Stimulated activated CD4-positive, alpha-beta T cell treated with anti-CD3 and anti-CD28 coated beads, Interleukin-1b, Interleukin-23, amount 100 ng/mL, for 4 hours (primary cell): ENCODE measurements around the gene HKDC1.

ENCODE experiments used
- DNase-seq, 2 donors: peaks; one replicate each; pipeline ENCODE4 v3.0.0-alpha.2; 2020; ENCODE audit warnings: low read depth in 2 of 2

HKDC1 gene

GRCh38 chr10:69215405-69216171 is 4.5 kb upstream of the HKDC1 start:
- no peak for DNase-seq

GRCh38 chr10:69216577-69217118 is 3.5 kb upstream of the HKDC1 start:
- DNase-seq, result no peak

- no peak for DNase-seq
Observed at GRCh38 chr10:69217119-69217754, 2.9 kb upstream of the HKDC1 start.

GRCh38 chr10:69218831-69219230 is 1.3 kb upstream of the HKDC1 start:
- DNase-seq, result no peak

GRCh38 chr10:69220507-69220906 is 375 bp downstream of the HKDC1 start:
- DNase-seq, result no peak

DNA sequence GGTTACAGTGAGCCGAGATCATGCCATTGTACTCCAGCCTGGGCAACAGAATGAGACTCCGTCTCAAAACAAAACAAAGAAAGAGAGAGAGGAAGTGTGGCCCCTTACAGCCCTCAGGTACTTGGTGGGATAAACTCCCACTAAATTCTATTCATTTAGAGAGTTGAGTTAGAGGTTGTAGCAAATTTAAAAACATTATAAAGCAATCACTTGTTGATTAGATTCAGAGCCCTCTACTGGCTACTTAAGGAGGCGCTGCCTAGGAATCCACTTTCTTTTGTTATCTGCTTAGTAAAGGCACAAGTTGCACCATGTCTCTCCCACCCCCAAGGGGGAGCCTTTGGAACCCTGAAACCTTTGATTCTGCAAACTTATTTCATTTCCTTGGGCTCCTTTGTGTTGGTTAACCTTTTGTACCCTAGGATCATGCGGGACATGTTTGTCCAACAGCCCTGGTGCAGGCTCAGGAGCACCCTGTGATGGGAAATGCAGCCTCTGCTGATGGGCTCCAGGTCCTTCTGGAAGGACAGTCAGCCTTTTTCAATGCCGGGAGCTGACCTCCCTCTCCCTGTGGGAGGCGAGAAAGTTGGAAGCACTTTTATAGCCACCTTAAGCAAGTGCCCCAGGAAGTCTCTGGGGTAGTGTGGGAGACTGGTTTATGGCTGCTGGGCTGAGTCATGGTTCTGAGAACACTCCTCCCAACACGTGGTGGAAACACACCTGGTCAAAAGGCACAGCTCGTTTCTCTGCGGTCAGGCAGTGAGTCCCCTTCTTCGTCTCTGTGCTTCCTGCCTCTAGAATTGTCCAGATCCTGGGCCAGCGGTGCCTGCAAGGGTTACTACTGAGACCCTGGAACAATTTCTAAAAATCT is 2.3 kb downstream of the HKDC1 start:
- peak in 1 of 2 donors; percentile 55 for DNase-seq

GRCh38 chr10:69223028-69223342 is 2.9 kb downstream of the HKDC1 start:
- no peak for DNase-seq

DNA sequence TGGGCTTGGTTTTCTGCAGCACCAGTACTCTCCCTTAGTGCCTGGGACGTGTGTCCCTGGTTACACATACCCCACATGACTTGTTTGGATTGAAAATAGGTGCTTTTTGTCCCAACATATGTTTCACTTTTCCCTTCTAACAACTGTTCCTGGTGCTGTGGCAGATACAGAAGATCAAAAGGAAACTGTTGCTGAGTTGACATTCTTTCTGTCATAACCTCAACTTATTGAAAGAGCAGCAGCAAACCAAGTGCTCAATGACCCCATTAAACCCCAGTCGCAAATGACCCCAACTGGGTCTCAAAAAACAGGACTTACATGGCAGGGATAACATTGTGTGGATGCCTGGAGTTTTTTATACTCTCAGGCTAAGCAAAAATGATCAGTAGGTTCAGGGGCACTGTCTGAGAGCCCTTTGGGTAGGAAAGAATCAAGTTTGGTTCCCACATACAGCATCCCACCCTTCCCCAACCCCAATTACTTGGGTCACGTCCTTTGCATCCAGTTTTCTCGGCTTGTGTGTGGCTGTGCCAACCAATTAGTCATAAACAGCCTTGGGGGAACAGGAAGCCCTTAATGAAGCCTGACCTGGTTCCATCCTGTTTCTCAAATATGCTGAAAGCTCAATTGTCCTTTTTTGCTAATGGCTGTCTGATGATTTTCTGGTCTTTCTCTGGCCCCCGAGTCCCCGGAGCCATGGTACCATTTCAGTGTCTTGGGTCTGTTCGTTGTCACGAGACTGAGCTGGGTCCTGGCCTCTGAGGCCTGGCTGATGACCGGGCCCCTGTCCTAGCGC is 4.9 kb downstream of the HKDC1 start:
- DNase-seq, result no peak

DNA sequence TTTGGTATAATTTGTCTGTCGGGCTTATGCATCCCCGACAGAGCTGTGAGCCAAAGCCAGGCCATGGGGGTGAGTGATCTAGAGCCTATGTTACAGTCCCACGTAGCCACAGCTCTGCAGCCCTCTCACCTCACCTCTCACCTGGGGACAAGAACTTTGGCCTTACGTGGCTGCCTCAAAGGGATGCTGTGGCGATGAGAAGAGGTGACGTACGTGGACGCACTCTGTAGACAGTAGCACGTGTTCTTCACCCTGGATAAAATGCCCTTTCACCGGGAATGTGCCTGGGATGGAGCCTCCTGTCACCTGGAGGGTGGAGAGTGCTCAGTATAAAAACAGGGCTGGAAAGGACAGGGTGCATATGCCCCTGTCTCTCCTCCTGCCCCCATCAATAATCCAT is 5.5 kb downstream of the HKDC1 start:
- DNase-seq, result no peak

- DNase-seq, result no peak
Observed at GRCh38 chr10:69226919-69227450, 6.9 kb downstream of the HKDC1 start.

GRCh38 chr10:69228151-69228550 is 8.0 kb downstream of the HKDC1 start:
- no peak for DNase-seq

- DNase-seq, result no peak
Observed at GRCh38 chr10:69229616-69229916, 9.4 kb downstream of the HKDC1 start.

DNA sequence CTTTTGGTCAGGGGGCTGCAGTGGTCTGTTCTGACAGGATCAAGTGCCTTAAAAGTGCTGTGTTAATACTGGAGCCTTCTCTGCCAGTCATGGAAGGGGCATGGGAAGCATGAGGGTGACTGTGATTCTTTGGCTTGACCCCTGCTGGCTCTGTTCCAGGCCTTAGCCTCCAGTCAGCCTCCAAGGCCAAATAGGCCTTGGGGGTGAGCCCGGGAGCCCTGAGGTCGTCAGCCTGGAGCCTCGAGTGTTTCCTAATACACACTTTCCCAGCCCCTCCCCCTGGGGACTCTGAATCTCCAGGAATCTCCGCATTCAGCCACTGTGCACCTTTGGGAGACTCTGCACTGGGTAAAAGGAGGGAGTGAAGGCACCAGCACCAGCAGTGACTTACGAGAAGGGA is 10.0 kb downstream of the HKDC1 start:
- no peak for DNase-seq

- no peak for DNase-seq
Observed at GRCh38 chr10:69232252-69232651, 12.1 kb downstream of the HKDC1 start.

GRCh38 chr10:69232736-69233480 is 12.8 kb downstream of the HKDC1 start:
- no peak for DNase-seq

- no peak for DNase-seq
Observed at GRCh38 chr10:69234447-69234846, 14.3 kb downstream of the HKDC1 start.

- peak; percentile 84 to 90 for DNase-seq
Observed at GRCh38 chr10:69237528-69238159, 17.5 kb downstream of the HKDC1 start.

DNA sequence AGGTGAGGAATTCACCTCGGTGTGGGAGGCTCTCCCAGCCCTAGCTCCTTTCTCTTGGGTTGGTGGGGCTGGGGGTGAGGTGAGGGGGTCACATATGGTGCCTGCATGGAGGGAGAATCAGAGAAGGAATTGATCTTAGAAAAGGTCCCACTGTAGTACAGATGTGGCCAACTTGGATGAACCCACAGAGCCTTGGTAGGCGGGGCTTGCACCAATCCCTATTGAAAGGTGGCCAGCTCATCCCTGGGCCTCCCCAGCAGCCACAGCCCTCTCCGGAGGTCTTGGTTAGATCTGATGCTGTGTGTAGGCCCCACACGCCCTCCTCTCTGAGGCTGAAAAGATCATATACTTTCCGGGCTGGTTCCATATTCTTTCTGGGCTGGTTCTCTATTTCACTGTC is 19.0 kb downstream of the HKDC1 start:
- no peak for DNase-seq

DNA sequence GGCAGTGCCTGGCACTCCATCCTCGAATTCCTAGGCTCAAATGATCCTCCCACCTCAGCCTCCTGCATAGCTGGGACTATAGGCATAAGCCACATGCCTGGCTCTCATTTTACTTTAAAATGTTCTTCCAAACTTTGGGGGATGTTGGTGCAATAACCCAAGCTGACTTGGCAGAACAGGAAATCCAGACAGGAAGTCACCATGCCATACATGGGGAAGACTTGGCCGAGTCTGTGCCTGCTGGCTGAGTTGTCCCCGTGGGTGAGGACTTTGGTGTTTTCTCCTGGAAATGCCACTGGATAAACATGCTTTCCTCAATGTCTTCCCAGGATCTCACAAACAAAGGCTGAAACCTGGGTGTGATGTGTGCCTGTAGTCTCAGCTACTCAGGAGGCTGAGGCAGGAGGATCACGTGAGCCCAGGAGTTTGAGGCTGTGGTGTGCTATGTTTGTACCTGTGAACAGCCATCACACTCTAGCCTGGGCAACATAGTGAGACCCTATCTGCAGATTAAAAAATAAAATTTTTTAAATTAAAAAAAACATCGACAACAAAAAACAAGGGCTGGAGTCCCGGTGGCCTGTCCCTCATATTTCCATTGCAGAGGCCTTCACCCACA is 19.8 kb downstream of the HKDC1 start:
- no peak for DNase-seq

DNA sequence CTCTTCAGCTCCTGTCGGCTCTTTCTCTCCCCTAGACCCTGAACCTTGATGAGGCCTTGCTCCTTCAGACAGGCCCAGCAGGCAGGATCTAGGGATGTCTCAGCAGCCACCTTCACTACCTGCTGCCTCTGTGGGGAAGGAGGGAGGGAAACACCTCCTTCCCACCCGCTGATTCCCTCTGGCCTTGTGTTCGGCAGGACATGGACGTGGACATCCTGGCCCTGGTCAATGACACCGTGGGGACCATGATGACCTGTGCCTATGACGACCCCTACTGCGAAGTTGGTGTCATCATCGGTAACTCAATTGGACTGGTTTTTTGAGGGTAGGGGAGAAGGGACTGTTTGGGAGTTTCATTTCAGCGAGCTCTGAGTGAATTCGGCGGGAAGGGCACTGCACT is 20.3 kb downstream of the HKDC1 start:
- DNase-seq, result no peak
